ENCODE results near the gene TTC9. TPM values are rescaled to one million over a fixed set of nuclear protein-coding genes. Genes with fewer than 3 reads are reported as not detected.
A peak's percentile ranks its signal among the peaks of the same experiment; 100 is the strongest.

Gene TTC9
- total and polyA plus RNA-seq, 10 of the 15 experiments (the other 5 are each of a cell fraction or from before 2014, with no cell fraction given) = 0.87 to 15.8 (median 7.8) TPM

DNA sequence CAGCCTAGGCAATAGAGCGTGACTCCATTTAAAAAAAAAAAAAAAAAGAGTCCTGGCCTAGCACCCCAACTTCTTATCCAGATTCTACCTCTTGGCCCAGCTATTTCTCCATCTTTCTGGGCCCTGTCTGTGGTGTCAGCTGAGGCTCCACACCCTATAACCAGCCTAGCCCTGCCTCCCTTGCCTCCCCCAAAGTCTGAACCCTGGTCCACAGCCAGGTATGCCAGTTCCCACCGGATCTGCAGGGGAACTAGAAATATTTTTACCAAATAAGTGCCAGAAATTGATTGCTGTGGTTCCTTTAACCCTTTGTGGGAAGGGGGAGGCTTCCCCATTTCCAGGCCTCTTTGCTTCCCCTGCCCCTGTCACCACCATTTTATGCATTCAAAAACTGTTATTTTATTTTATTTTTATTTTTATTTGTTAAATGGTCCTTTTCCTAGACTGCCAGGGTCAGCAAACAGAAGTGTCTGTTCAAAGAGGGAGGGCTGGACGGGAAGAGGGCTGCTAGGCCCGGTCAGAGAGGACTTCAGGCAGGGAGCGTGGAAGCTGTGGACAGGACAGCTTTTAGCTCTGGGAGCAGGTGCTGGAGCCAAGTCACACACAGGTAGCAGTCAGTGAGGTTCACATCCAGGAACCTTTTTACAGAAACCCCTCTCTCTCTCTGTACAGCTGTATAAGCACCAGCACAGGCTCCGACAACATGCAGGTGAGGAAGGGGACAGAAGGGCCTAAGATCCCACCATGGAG, 23.2 kb downstream of the TTC9 start (continued):
- TF ChIP-seq, protein P1, sequence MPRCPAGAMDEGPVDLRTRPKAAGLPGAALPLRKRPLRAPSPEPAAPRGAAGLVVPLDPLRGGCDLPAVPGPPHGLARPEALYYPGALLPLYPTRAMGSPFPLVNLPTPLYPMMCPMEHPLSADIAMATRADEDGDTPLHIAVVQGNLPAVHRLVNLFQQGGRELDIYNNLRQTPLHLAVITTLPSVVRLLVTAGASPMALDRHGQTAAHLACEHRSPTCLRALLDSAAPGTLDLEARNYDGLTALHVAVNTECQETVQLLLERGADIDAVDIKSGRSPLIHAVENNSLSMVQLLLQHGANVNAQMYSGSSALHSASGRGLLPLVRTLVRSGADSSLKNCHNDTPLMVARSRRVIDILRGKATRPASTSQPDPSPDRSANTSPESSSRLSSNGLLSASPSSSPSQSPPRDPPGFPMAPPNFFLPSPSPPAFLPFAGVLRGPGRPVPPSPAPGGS (IDR thresholded peaks at IDR 0.05; ENCODE audit: borderline replicate concordance, insufficient read depth, low read depth, low read length, poor library complexity, severe bottlenecking) = peak; percentile 39
- 0 out of 2 replicates have a peak, but pooled peaks have one; percentile 19 for TF ChIP-seq EED (IDR thresholded peaks at IDR 0.05; ENCODE audit: low read depth)
- TF ChIP-seq RELA (IDR thresholded peaks at IDR 0.05; ENCODE audit: borderline replicate concordance, partially characterized antibody) = peak; percentile 5
- no peak for TF ChIP-seq ZNF384 (IDR thresholded peaks at IDR 0.05; ENCODE audit: borderline replicate concordance, low read depth, low read length)

DNA sequence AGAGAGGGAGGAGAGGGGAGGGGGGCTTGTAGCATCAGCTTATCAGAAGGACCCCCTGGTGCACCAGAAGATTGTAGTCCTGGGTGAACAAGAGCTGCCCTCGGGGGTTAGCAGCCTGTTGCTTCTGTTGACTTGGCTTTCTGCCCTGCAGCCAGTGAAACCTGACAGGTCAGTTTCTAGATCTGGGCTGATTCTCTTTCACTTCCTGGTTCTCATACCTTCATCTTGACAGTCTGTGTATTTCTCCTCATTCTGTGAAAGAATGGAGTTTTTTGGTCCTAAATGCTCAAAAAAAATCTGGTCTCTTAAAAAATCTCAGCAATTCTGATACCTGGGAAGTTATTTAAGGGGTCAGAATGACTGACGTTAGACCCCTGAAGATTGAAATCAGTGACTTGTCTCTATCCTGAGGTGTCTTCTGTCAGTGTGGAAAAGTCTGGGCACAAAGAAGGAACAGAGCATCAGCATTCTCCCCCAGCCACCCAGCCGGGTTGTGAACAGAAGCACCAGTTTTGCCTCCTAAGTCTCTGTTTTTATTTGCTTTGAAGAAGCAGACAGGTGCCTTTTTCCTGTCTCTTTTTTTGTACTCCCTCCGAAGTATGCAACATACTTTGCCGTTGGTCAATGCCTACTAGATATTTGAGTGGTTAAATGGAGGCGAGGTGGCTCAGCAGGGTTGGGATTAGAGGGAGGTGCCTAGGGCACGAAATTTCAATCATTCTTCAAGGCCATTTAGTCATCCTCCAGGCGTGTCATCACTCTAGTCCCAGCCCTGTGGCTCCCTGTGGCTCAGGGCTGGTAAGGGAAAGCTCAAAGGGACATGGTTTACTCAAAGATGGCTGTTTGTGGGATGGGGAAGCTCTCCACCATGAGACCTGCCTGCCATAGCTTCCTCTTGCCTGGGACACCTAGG, 24.0 kb downstream of the TTC9 start:
- H4K20me1 ChIP-seq (ENCODE audit: control insufficient read depth, insufficient read depth) = no peaks in the 10 kb centered on the region
- TSS peak; percentile 38 for BruUV-seq (replicated peaks)
- FAIRE-seq (peak; percentile 94), ATAC-seq (peak; percentile 73), DNase-seq (ENCODE audit: low read depth, low spot score) (peak; percentile 90)
- H3K36me3 ChIP-seq (ENCODE audit: control insufficient read depth in 2 of 2, insufficient read depth in 2 of 2, low read length in 1 of 2) = peaks cover 4 to 17% of the 10 kb centered on the region in 2 experiments
- ChIA-PET SMC1A (ENCODE audit: uncharacterized antibody, unreplicated experiment) (interaction anchor here (0.8 to 18.1 kb wide), 11 partner anchors 9 to 241 kb away, joined by 3 to 254 read pairs (median 5); partner anchors contain the start of genes PCNX1 and TTC9), RAD21 (ENCODE audit: unreplicated experiment) (interaction anchor here (0.8 to 8.2 kb wide), 8 partner anchors 10 to 243 kb away, joined by 3 to 149 read pairs (median 17); partner anchors contain the start of gene TTC9), POLR2A (interaction anchor here (0.5 to 7.1 kb wide), 13 partner anchors 9 to 143 kb away, joined by 3 to 95 read pairs (median 5); partner anchors contain the start of gene TTC9), CTCF (interaction anchor here (0.9 to 5.6 kb wide), 10 partner anchors 10 to 152 kb away, joined by 3 to 66 read pairs (median 6); no protein-coding TSS in a partner anchor)
- peak overlapping the region; percentile 31; the same call in 1 of the 2 replicates for H3K4me3 ChIP-seq
- intact Hi-C loops (cut with micrococcal nuclease; ENCODE audit: unreplicated experiment) (loop anchor here (1.0 to 5.0 kb wide), 4 partner anchors 23 to 222 kb away; partner anchors contain the start of gene MAP3K9), in situ Hi-C loops (cut with MboI) (no loop called here)
- H3K27me3 ChIP-seq (replicated peaks in 1 of 2; ENCODE audit: control insufficient read depth in 2 of 2, insufficient read depth in 2 of 2, low read length in 1 of 2) = no peaks in the 10 kb centered on the region
- H3K4me2 ChIP-seq (ENCODE audit: control insufficient read depth, insufficient read depth) = peak overlapping the region; percentile 96
- peak overlapping the region; percentile 64 for H2AFZ ChIP-seq (ENCODE audit: control insufficient read depth, low read depth, low read length)
- H3K27ac ChIP-seq (ENCODE audit: control insufficient read depth, insufficient read depth) = peak overlapping the region; percentile 89
- peaks cover 61% of the 10 kb centered on the region for H3K79me2 ChIP-seq (ENCODE audit: control insufficient read depth, insufficient read depth, low read length)
- peaks cover 84% of the 10 kb centered on the region for H3K4me1 ChIP-seq (ENCODE audit: control insufficient read depth, insufficient read depth, low read length)
- H3K9ac ChIP-seq (ENCODE audit: control insufficient read depth, insufficient read depth, low read length) = peak overlapping the region; percentile 77
- WGBS (ENCODE audit: insufficient coverage, insufficient replicate concordance, low lambda C conversion rate, missing lambda C conversion rate) = 15% methylated on average over 8 of the region's 8 CpGs
- H3K9me3 ChIP-seq (replicated peaks; ENCODE audit: control insufficient read depth, insufficient read depth, low read length) = no peaks in the 10 kb centered on the region; the same call in 2 of the 3 replicates
- no peak for TF ChIP-seq KLF5 (IDR thresholded peaks at IDR 0.05; ENCODE audit: partially characterized antibody)
- no peak for TF ChIP-seq ZBED1 (IDR thresholded peaks at IDR 0.05; ENCODE audit: borderline replicate concordance)
- TF ChIP-seq MYB (IDR thresholded peaks at IDR 0.05; ENCODE audit: borderline replicate concordance, low read depth, low read length) = no peak
- peak; percentile 63 for TF ChIP-seq POLR2AphosphoS5 (IDR thresholded peaks at IDR 0.05; ENCODE audit: low read length)
- no peak for TF ChIP-seq BMI1 (IDR thresholded peaks at IDR 0.05; ENCODE audit: borderline replicate concordance)
- TF ChIP-seq, protein P2, sequence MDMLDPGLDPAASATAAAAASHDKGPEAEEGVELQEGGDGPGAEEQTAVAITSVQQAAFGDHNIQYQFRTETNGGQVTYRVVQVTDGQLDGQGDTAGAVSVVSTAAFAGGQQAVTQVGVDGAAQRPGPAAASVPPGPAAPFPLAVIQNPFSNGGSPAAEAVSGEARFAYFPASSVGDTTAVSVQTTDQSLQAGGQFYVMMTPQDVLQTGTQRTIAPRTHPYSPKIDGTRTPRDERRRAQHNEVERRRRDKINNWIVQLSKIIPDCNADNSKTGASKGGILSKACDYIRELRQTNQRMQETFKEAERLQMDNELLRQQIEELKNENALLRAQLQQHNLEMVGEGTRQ (IDR thresholded peaks at IDR 0.05; ENCODE audit: borderline replicate concordance, low read depth, low read length) = no peak
- 0 out of 2 replicates have a peak, but pooled peaks have one; percentile 26 for TF ChIP-seq PML (IDR thresholded peaks at IDR 0.05; ENCODE audit: low read length)
- no peak for TF ChIP-seq ZNF622 (IDR thresholded peaks at IDR 0.05)
- TF ChIP-seq RELA (IDR thresholded peaks at IDR 0.05; ENCODE audit: borderline replicate concordance, partially characterized antibody) = peak; percentile 1
- TF ChIP-seq TARDBP (IDR thresholded peaks at IDR 0.05; ENCODE audit: borderline replicate concordance) = no peak
- TF ChIP-seq, protein P1 (IDR thresholded peaks at IDR 0.05; ENCODE audit: borderline replicate concordance, insufficient read depth, low read depth, low read length, poor library complexity, severe bottlenecking) = no peak
- TF ChIP-seq ZNF207 (IDR thresholded peaks at IDR 0.05; ENCODE audit: borderline replicate concordance) = no peak
- no peak for TF ChIP-seq ESRRA (IDR thresholded peaks at IDR 0.05; ENCODE audit: low read length)

All from GM12878 (cell line).